Measurements from ENCODE around the gene MRAP.

MRAP gene

DNA sequence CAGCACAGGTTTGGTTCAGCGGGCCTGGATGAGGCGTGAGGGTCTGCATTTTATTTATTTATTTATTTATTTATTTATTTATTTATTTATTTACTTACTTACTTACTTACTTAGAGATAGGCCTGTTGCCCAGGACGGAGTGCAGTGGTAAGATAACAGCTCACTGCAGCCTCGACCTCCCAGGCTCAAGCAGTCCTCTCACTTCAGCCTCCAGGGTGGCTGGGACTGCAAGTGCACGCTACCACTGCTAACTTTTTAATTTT is 39.9 kb upstream of the MRAP start (continued):
- TF ChIP-seq ZNF202 (tag by site-specific recombination; IDR thresholded peaks at IDR 0.05; ENCODE audit: borderline replicate concordance) (peak; percentile 93), ZNF664 (tag by site-specific recombination; IDR thresholded peaks at IDR 0.05) (peak; percentile 67), ZNF510 (tag by site-specific recombination; IDR thresholded peaks at IDR 0.05; ENCODE audit: insufficient replicate concordance) (peak; percentile 68), ZBTB21 (tag by site-specific recombination; IDR thresholded peaks at IDR 0.05) (peak; percentile 56), ZFP37 (tag by site-specific recombination; IDR thresholded peaks at IDR 0.05) (peak; percentile 73; the same call in 1 of the 2 replicates)

DNA sequence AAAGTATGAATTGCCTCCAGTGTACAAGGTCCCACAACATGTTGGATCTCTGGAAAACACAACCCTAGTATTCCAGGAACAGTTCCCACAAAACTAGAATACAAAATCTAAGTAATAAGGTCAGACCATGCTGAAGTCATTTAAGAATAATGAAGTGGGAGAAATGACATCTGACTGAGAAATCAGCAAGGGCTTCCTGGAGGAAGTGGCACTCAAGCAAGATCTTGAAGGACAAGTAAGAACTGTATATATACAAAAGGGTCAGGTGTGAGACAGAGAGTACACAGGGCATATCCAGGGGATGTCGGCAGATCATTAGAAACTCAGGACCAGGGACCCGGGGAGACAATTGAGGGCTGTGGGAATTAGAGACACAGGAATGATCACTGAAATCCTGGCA is 38.5 kb upstream of the MRAP start:
- ChIA-PET POLR2A (no interaction called here), CTCF (interaction anchor here (0.7 to 5.1 kb wide), 8 partner anchors 9 to 474 kb away, joined by 3 to 71 read pairs (median 8); partner anchors contain the start of gene HUNK)
- no peak for TF ChIP-seq ZSCAN16 (tag by site-specific recombination; IDR thresholded peaks at IDR 0.05)
- TF ChIP-seq ZNF169 (tag by site-specific recombination; IDR thresholded peaks at IDR 0.05): no peak
- no peak for TF ChIP-seq KLF10 (tag by site-specific recombination; IDR thresholded peaks at IDR 0.05)
- TF ChIP-seq ZNF585B (tag by site-specific recombination; IDR thresholded peaks at IDR 0.05): no peak
- TF ChIP-seq ZNF2 (tag by site-specific recombination; IDR thresholded peaks at IDR 0.05): no peak
- TF ChIP-seq ZNF266 (tag by site-specific recombination; IDR thresholded peaks at IDR 0.05; ENCODE audit: low read depth): no peak
- TF ChIP-seq PRDM1 (tag by site-specific recombination; IDR thresholded peaks at IDR 0.05): no peak
- TF ChIP-seq ZNF138 (tag by site-specific recombination; IDR thresholded peaks at IDR 0.05; ENCODE audit: borderline replicate concordance): no peak
- no peak for TF ChIP-seq ZNF239 (tag by site-specific recombination; IDR thresholded peaks at IDR 0.05)
- no peak for TF ChIP-seq ZNF664 (tag by site-specific recombination; IDR thresholded peaks at IDR 0.05)
- TF ChIP-seq SP2 (tag by site-specific recombination; IDR thresholded peaks at IDR 0.05): no peak
- TF ChIP-seq, protein P1, sequence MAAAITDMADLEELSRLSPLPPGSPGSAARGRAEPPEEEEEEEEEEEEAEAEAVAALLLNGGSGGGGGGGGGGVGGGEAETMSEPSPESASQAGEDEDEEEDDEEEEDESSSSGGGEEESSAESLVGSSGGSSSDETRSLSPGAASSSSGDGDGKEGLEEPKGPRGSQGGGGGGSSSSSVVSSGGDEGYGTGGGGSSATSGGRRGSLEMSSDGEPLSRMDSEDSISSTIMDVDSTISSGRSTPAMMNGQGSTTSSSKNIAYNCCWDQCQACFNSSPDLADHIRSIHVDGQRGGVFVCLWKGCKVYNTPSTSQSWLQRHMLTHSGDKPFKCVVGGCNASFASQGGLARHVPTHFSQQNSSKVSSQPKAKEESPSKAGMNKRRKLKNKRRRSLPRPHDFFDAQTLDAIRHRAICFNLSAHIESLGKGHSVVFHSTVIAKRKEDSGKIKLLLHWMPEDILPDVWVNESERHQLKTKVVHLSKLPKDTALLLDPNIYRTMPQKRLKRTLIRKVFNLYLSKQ (tag by site-specific recombination; IDR thresholded peaks at IDR 0.05; ENCODE audit: borderline replicate concordance): no peak
- no peak overlapping the region for H3K4me3 ChIP-seq (ENCODE audit: low read depth, low read length)
- no peak overlapping the region for H3K27ac ChIP-seq (ENCODE audit: extremely low read depth, low read depth, low read length)
- H3K4me1 ChIP-seq (ENCODE audit: control insufficient read depth, insufficient read depth, low read length): peaks cover 9% of the 10 kb centered on the region
- H3K9me3 ChIP-seq (ENCODE audit: control insufficient read depth, insufficient read depth, low read depth, low read length): no peaks in the 10 kb centered on the region
- H3K36me3 ChIP-seq (ENCODE audit: control insufficient read depth in 2 of 2, insufficient read depth in 1 of 2, low read length in 2 of 2): no peaks in the 10 kb centered on the region

DNA sequence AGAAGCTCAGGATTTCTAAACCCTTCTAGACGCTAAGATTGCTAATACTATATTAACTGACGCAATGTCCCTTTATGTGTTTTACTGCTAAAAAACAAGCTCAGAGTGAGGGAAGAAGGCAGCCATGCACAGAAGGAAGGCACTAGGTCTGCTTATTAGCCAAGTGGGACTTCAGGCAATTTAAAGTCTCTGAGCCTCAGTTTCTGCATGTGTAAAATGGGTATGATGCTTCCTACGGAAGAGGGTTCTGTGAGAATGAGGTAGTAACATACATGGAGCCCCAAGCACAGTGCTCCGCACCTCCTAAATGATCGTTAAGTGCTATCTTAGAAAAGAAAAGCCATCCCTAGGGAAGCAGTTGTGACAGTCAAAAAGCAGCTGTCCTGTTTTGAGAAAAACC is 36.7 kb upstream of the MRAP start:
- Histone ChIP-seq H3K4me1 (ENCODE audit: control insufficient read depth, insufficient read depth, low read length) (peaks cover 7% of the 10 kb centered on the region), H3K36me3 (ENCODE audit: control insufficient read depth in 2 of 2, insufficient read depth in 1 of 2, low read length in 2 of 2) (peaks cover 4 to 5% of the 10 kb centered on the region in 2 experiments; a peak in 1 of 3 replicates), H3K27ac (ENCODE audit: extremely low read depth, low read depth, low read length) (no peak overlapping the region), H3K9me3 (ENCODE audit: control insufficient read depth, insufficient read depth, low read depth, low read length) (no peaks in the 10 kb centered on the region), H3K4me3 (ENCODE audit: low read depth, low read length) (no peak overlapping the region)
- ChIA-PET CTCF (interaction anchor here (0.6 to 2.4 kb wide), 6 partner anchors 269 to 481 kb away, joined by 3 to 12 read pairs (median 3); no protein-coding TSS in a partner anchor), POLR2A (no interaction called here)
- TF ChIP-seq HOXD13 (CRISPR knock-in tag; IDR thresholded peaks at IDR 0.05; ENCODE audit: borderline replicate concordance) (no peak), ZNF239 (tag by site-specific recombination; IDR thresholded peaks at IDR 0.05) (no peak), ZNF114 (tag by site-specific recombination; IDR thresholded peaks at IDR 0.05) (no peak), KLF10 (tag by site-specific recombination; IDR thresholded peaks at IDR 0.05) (no peak), ZNF791 (tag by site-specific recombination; IDR thresholded peaks at IDR 0.05) (no peak), ZNF169 (tag by site-specific recombination; IDR thresholded peaks at IDR 0.05) (no peak), ZNF707 (tag by site-specific recombination; IDR thresholded peaks at IDR 0.05) (no peak), ZNF777 (tag by site-specific recombination; IDR thresholded peaks at IDR 0.05; ENCODE audit: borderline replicate concordance) (no peak), ZNF529 (tag by site-specific recombination; IDR thresholded peaks at IDR 0.05; ENCODE audit: insufficient replicate concordance) (no peak), HOXA7 (CRISPR knock-in tag; IDR thresholded peaks at IDR 0.05; ENCODE audit: borderline replicate concordance) (no peak), ZNF596 (tag by site-specific recombination; IDR thresholded peaks at IDR 0.05) (no peak), MEIS1 (CRISPR knock-in tag; IDR thresholded peaks at IDR 0.05; ENCODE audit: borderline replicate concordance) (no peak), ZNF292 (tag by site-specific recombination; IDR thresholded peaks at IDR 0.05; ENCODE audit: borderline replicate concordance, low read depth) (no peak), IKZF3 (tag by site-specific recombination; IDR thresholded peaks at IDR 0.05) (no peak), ZNF423 (tag by site-specific recombination; IDR thresholded peaks at IDR 0.05) (no peak)
- TF ChIP-seq, protein P2, sequence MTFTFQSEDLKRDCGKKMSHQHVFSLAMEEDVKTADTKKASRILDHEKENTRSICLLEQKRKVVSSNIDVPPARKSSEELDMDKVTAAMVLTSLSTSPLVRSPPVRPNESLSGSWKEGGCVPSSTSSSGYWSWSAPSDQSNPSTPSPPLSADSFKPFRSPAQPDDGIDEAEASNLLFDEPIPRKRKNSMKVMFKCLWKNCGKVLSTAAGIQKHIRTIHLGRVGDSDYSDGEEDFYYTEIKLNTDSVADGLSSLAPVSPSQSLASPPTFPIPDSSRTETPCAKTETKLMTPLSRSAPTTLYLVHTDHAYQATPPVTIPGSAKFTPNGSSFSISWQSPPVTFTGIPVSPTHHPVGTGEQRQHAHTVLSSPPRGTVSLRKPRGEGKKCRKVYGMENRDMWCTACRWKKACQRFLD (tag by site-specific recombination; IDR thresholded peaks at IDR 0.05): no peak
- TF ChIP-seq, protein P3, sequence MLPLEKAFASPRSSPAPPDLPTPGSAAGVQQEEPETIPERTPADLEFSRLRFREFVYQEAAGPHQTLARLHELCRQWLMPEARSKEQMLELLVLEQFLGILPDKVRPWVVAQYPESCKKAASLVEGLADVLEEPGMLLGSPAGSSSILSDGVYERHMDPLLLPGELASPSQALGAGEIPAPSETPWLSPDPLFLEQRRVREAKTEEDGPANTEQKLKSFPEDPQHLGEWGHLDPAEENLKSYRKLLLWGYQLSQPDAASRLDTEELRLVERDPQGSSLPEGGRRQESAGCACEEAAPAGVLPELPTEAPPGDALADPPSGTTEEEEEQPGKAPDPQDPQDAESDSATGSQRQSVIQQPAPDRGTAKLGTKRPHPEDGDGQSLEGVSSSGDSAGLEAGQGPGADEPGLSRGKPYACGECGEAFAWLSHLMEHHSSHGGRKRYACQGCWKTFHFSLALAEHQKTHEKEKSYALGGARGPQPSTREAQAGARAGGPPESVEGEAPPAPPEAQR (tag by site-specific recombination; IDR thresholded peaks at IDR 0.05): no peak

All from HEK293 (cell line).